Adrenal gland (tissue), 5 donors: ENCODE data around the gene MROH7.

Experiments
- CTCF ChIP-seq, 6 experiments: fragments of 450-650 bp in 4 of 6; fragments of 200-600 bp in 2 of 6; sonication (generic) in 1 of 6; IDR thresholded peaks; 1 replicate in 5 of 6; 2 replicates in 1 of 6; pipeline versions ENCODE4 v1.5.1 to v1.8.0; 2016 to 2021; ENCODE audit warnings: antibody characterized with exemption in 6 of 6, mild to moderate bottlenecking in 2 of 6, moderate library complexity in 1 of 6
- POLR2A ChIP-seq, 2 donors: fragments of 450-650 bp; IDR thresholded peaks; one replicate each; pipeline ENCODE4 v1.6.1; 2017; ENCODE audit warnings: antibody characterized with exemption in 2 of 2, mild to moderate bottlenecking in 2 of 2, moderate library complexity in 1 of 2
- donor health status: DM: no; HTN: no; CAD: no.

GRCh38 chr1:54608566-54609230, 32.9 kb upstream of the MROH7 start:
- TF ChIP-seq CTCF (IDR thresholded peaks at IDR 0.05) = no peak
- TF ChIP-seq POLR2A (IDR thresholded peaks at IDR 0.05) = no peak
